Neural progenitor cell (in vitro differentiated cells): ENCODE data around the gene DHRS1. TPM values are rescaled to one million over a fixed set of nuclear protein-coding genes. Genes with fewer than 3 reads are reported as not detected.

ENCODE experiments used
- DNase-seq: peaks from one replicate; pipeline ENCODE4 v3.0.0-alpha.2; 2016; ENCODE audit warnings: low spot score
- H2AFZ ChIP-seq: fragments of 200-600 bp; sonication (generic); replicated peaks from 2 replicates; pipeline ENCODE4 v1.6.1; 2016; ENCODE audit warnings: antibody characterized with exemption
- H3F3A ChIP-seq: fragments of 200-600 bp; sonication (generic); 2 replicates; pipeline ENCODE4 v1.6.1; 2016; ENCODE audit warnings: antibody characterized with exemption, low read depth
- H3K27ac ChIP-seq: fragments of 200-600 bp; sonication (generic); 2 replicates; pipeline ENCODE4 v1.5.1; 2016; ENCODE audit warnings: mild to moderate bottlenecking
- H3K27me3 ChIP-seq: fragments of 200-600 bp; sonication (generic); 2 replicates; pipeline ENCODE4 v1.6.1; 2016; ENCODE audit warnings: mild to moderate bottlenecking, moderate library complexity
- H3K36me3 ChIP-seq: fragments of 200-600 bp; sonication (generic); 2 replicates; pipeline ENCODE4 v1.5.1; 2016
- H3K4me1 ChIP-seq: fragments of 200-600 bp; sonication (generic); 2 replicates; pipeline ENCODE4 v1.6.1; 2016; ENCODE audit warnings: mixed run types
- H3K4me2 ChIP-seq: fragments of 200-600 bp; sonication (generic); 2 replicates; pipeline ENCODE4 v1.6.1; 2016
- H3K4me3 ChIP-seq: fragments of 200-600 bp; sonication (generic); 2 replicates; pipeline ENCODE4 v1.5.1; 2016
- H3K79me2 ChIP-seq: fragments of 200-600 bp; sonication (generic); 2 replicates; pipeline ENCODE4 v1.6.1; 2016; ENCODE audit warnings: low read depth
- H3K9ac ChIP-seq: fragments of 200-600 bp; sonication (generic); 2 replicates; pipeline ENCODE4 v1.6.1; 2016
- H3K9me3 ChIP-seq: fragments of 200-600 bp; sonication (generic); 2 replicates; pipeline ENCODE4 v1.5.1; 2016; ENCODE audit warnings: low read depth
- H4K20me1 ChIP-seq: fragments of 200-600 bp; sonication (generic); 2 replicates; pipeline ENCODE4 v1.6.1; 2016; ENCODE audit warnings: low read depth
- H3K27ac Mint-ChIP-seq: 3 replicates; pipeline ENCODE4 v1.8.0; 2021; ENCODE audit warnings: mixed read lengths
- H3K27me3 Mint-ChIP-seq: 2 replicates; pipeline ENCODE4 v1.8.0; 2022; ENCODE audit warnings: low read depth, mild to moderate bottlenecking, inconsistent platforms, moderate library complexity, mixed read lengths; ENCODE audit not compliant: insufficient read depth
- H3K36me3 Mint-ChIP-seq: 3 replicates; pipeline ENCODE4 v1.8.0; 2021; ENCODE audit warnings: mixed read lengths
- H3K4me1 Mint-ChIP-seq: 3 replicates; pipeline ENCODE4 v1.8.0; 2021; ENCODE audit warnings: mixed read lengths
- H3K4me3 Mint-ChIP-seq: 3 replicates; pipeline ENCODE4 v1.8.0; 2021; ENCODE audit warnings: mild to moderate bottlenecking, moderate library complexity, mixed read lengths
- H3K9me3 Mint-ChIP-seq: 3 replicates; pipeline ENCODE4 v1.8.0; 2020; ENCODE audit warnings: mixed read lengths
- EZH2 ChIP-seq: fragments of 200-600 bp; sonication (generic); IDR thresholded peaks from 2 replicates; pipeline ENCODE4 v1.6.1; 2017; ENCODE audit warnings: antibody characterized with exemption, mild to moderate bottlenecking, moderate library complexity
- EZH2phosphoT487 ChIP-seq: fragments of 200-600 bp; sonication (generic); IDR thresholded peaks from 2 replicates; pipeline ENCODE4 v1.6.1; 2017; ENCODE audit warnings: antibody characterized with exemption
- total RNA-seq: library from RNA; depleted of rRNA; stranded (reverse); fragments of >200 nt; gene quantifications from 2 replicates; pipeline ENCODE4 v1.2.3, GENCODE V29; 2015; ENCODE audit warnings: low replicate concordance
- TF ChIP-seq, protein P1 (sequence below): fragments of 200-600 bp; sonication (generic); IDR thresholded peaks from 2 replicates; pipeline ENCODE4 v1.5.1; 2017; ENCODE audit warnings: antibody characterized with exemption, mild to moderate bottlenecking

Gene DHRS1
- total RNA-seq, 1 donor from 2014 or later = 19.7 TPM

DNA sequence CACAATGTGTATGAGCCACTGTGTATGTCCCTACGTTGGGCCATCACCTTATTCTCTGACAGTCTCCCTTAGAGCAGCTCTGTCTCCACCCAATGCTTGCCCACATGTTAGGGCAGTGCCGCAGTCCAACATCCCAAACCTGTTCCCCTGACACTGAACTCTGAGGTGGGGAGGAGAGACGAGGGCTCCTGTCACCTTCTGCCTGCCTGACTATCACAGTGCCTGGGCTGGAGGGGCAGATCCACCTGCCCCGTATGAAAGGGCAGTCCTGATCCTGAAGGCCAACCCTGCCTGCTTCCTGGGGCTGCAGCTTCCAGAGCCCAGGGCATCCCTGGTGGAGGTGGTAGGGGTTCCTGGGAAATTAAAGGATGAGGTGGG, 38.8 kb downstream of the DHRS1 start:
- Mint-ChIP-seq H3K36me3 (no peaks in the 10 kb centered on the region), H3K4me3 (no peak overlapping the region), H3K4me1 (no peaks in the 10 kb centered on the region), H3K27me3 (peaks cover 2% of the 10 kb centered on the region), H3K9me3 (no peaks in the 10 kb centered on the region), H3K27ac (no peak overlapping the region)
- Histone ChIP-seq H3K9me3 (no peaks in the 10 kb centered on the region), H4K20me1 (no peaks in the 10 kb centered on the region), H3K9ac (peak overlapping the region; percentile 13), H2AFZ (no peak overlapping the region), H3K4me2 (no peak overlapping the region), H3F3A (no peaks in the 10 kb centered on the region), H3K27ac (no peak overlapping the region), H3K36me3 (no peaks in the 10 kb centered on the region), H3K4me1 (no peaks in the 10 kb centered on the region), H3K4me3 (no peak overlapping the region), H3K27me3 (no peaks in the 10 kb centered on the region), H3K79me2 (no peaks in the 10 kb centered on the region)
- DNase-seq = no peak
- TF ChIP-seq EZH2 (no peak), EZH2phosphoT487 (no peak)
- TF ChIP-seq, protein P1, sequence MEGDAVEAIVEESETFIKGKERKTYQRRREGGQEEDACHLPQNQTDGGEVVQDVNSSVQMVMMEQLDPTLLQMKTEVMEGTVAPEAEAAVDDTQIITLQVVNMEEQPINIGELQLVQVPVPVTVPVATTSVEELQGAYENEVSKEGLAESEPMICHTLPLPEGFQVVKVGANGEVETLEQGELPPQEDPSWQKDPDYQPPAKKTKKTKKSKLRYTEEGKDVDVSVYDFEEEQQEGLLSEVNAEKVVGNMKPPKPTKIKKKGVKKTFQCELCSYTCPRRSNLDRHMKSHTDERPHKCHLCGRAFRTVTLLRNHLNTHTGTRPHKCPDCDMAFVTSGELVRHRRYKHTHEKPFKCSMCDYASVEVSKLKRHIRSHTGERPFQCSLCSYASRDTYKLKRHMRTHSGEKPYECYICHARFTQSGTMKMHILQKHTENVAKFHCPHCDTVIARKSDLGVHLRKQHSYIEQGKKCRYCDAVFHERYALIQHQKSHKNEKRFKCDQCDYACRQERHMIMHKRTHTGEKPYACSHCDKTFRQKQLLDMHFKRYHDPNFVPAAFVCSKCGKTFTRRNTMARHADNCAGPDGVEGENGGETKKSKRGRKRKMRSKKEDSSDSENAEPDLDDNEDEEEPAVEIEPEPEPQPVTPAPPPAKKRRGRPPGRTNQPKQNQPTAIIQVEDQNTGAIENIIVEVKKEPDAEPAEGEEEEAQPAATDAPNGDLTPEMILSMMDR = no peak

DNA sequence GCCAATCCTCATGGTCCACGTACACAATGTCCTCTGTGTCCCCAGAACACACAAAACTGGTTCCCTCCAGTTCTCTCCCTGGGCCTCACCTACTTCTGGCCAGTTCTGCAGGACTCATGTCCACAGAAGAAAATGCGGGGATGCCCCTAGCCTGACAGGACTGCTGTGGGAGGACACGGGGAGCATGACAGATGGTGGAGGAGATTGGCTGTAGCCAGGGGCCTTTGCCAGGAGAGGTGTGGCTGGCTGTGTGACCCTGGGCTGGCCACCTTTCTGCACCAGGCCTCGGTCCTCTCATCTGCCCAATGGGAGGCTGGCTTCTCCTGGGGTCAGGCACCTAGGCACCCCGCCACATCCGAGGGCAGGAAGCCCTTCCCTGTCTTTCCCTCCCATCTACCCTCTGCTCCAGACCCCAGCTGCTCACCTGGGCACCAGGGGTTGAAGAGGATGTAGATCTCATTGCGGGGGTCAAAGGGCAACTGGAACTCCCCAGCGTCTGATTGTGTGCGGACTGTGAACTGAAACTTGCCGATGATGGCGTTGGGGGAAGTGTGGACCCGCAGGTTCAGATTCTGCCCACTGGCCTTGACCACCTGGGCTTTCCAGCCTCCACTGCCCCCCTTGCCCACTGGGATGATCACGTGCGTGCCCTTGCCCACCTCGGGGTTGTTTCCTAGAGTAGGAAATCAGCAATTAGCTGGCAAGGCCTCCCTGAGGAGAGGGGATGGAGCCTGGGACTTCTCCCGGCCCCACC, 39.4 kb downstream of the DHRS1 start:
- Histone ChIP-seq H3K27me3 (no peaks in the 10 kb centered on the region), H3F3A (no peaks in the 10 kb centered on the region), H4K20me1 (no peaks in the 10 kb centered on the region), H2AFZ (no peak overlapping the region), H3K9me3 (no peaks in the 10 kb centered on the region), H3K4me3 (no peak overlapping the region), H3K4me2 (no peak overlapping the region), H3K27ac (no peak overlapping the region), H3K36me3 (no peaks in the 10 kb centered on the region), H3K79me2 (no peaks in the 10 kb centered on the region), H3K9ac (peak overlapping the region; percentile 13), H3K4me1 (no peaks in the 10 kb centered on the region)
- Mint-ChIP-seq H3K36me3 (no peaks in the 10 kb centered on the region), H3K27ac (no peak overlapping the region), H3K9me3 (no peaks in the 10 kb centered on the region), H3K4me1 (no peaks in the 10 kb centered on the region), H3K27me3 (peaks cover 2% of the 10 kb centered on the region), H3K4me3 (no peak overlapping the region)
- no peak for DNase-seq
- TF ChIP-seq, protein P1 = no peak
- TF ChIP-seq EZH2 (no peak), EZH2phosphoT487 (no peak)

DNA sequence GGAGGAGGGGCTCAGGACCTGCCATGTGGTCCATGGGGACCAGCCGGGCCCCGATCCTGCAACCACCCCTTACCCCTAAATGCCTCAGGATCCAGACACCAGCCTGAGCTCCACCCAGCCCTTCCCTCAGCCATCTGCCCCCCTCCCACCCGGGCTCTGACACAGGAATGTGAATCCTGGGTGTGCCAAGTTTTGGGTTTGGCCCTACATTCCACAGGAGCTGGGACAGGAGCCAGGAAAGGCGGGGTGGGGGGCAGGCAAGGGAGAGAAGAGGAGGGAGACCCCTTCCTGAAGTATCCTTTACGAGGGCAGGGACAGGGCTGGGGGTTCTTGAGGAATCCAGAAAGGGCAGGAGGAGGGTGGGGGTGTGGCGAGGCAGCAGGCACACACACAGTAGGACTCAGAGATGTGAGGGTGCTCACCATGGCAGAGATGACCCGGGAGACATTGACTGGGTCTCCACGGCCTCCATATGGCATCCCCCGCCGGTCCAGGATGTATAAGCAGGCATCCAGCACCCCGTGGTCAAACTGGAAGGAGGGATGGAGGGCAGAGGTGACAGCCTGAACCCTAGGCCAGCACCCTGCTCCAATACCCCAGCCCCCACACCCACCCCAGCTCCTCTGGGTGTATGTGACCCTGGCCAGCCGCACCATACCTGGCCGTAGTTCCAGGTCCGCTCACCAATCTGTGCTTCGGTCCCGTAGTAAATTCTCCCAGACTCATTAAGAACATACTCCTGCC, 40.1 kb downstream of the DHRS1 start:
- Histone ChIP-seq H3K9ac (no peak overlapping the region), H3K4me3 (no peak overlapping the region), H3K27me3 (no peaks in the 10 kb centered on the region), H3K4me1 (no peaks in the 10 kb centered on the region), H3K36me3 (no peaks in the 10 kb centered on the region), H3K27ac (no peak overlapping the region), H2AFZ (no peak overlapping the region), H3F3A (no peaks in the 10 kb centered on the region), H4K20me1 (no peaks in the 10 kb centered on the region), H3K79me2 (no peaks in the 10 kb centered on the region), H3K9me3 (no peaks in the 10 kb centered on the region), H3K4me2 (no peak overlapping the region)
- Mint-ChIP-seq H3K27me3 (peaks cover 2% of the 10 kb centered on the region), H3K27ac (no peak overlapping the region), H3K36me3 (no peaks in the 10 kb centered on the region), H3K4me1 (no peaks in the 10 kb centered on the region), H3K4me3 (no peak overlapping the region), H3K9me3 (no peaks in the 10 kb centered on the region)
- TF ChIP-seq, protein P1 = no peak
- TF ChIP-seq EZH2 = no peak
- TF ChIP-seq EZH2phosphoT487 = no peak
- no peak for DNase-seq
